Retinal pigment epithelial cell (primary cell): Measurements from ENCODE around the gene PLAC9.

Experiments
- DNase-seq: peaks from one replicate; pipeline ENCODE4 v3.0.0-alpha.2; 2010; ENCODE audit warnings: low read depth
- H3K4me3 ChIP-seq: 2 replicates; pipeline ENCODE4 v1.5.1; 2011; ENCODE audit warnings: mild to moderate bottlenecking, low read length, control low read depth, moderate library complexity
- CTCF ChIP-seq: conservative IDR thresholded peaks from 2 replicates; pipeline ENCODE4 v1.5.1; 2011; ENCODE audit warnings: low read depth, low read length, control low read depth, inconsistent platforms

Gene PLAC9

DNA sequence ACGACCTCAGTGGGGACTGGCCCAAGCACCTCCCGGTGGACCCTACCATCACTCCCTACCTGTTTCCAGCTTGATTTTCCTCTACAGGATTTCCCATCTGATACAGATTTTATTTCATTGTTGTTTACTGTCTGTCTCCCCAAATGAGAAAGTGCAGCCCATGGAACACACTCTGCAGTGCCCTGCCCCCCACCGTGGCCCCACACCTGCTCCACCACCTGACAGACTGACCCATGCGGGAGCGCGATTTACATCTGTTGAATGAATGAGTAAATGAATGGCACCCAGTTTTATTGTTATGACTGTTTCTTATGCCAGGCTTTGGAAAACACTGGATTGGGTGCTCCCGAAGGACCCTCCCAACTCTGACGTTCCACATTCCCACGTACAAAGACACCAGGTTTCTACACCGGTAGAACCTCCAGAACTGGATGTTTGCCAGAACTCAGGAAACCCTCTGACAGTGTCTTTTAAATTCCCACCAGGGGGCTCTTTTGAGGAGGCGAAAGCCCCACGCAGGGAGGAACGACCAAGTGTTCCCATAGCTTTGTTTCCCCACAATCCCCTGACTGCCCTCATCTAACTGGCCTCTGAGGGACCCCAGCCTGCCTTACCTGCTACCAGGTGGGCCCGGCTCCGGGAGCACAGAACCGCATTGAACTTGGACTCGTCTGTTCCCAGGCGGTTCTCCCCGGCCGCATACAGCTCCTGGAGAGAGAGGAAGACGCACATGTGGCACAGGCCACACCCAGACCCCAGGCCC lies 29.0 kb downstream of the PLAC9 start:
- H3K4me3 ChIP-seq = no peak overlapping the region
- no peak for DNase-seq
- peak; percentile 16 for TF ChIP-seq CTCF

- TF ChIP-seq CTCF = no peak
- no peak overlapping the region for H3K4me3 ChIP-seq
- no peak for DNase-seq
Measured at GRCh38 chr10:80163741-80164341, 31.3 kb downstream of the PLAC9 start.

GRCh38 chr10:80164596-80164995 lies 32.1 kb downstream of the PLAC9 start:
- no peak for TF ChIP-seq CTCF
- H3K4me3 ChIP-seq = no peak overlapping the region
- DNase-seq = no peak

- no peak overlapping the region for H3K4me3 ChIP-seq
- TF ChIP-seq CTCF = peak; percentile 26
- no peak for DNase-seq
Measured at GRCh38 chr10:80165173-80165572, 32.6 kb downstream of the PLAC9 start.

GRCh38 chr10:80166581-80167470 lies 34.3 kb downstream of the PLAC9 start:
- TF ChIP-seq CTCF = no peak
- H3K4me3 ChIP-seq = no peak overlapping the region
- DNase-seq = no peak

- no peak for TF ChIP-seq CTCF
- H3K4me3 ChIP-seq = no peak overlapping the region
Measured at GRCh38 chr10:80167471-80168161, 35.1 kb downstream of the PLAC9 start.

More at GRCh38 chr10:80167471-80168161, 35.1 kb downstream of the PLAC9 start:
- no peak for DNase-seq
